HG02938 (cell line): ENCODE data around the gene ETAA1.

Experiments used
- ATAC-seq: cut with Tn5 transposase; IDR thresholded peaks from one replicate; pipeline ENCODE4 v1.9.1; 2021; ENCODE audit warnings: mild to moderate bottlenecking, moderate library complexity; ENCODE audit not compliant: unreplicated experiment

ETAA1 gene

GRCh38 chr2:67397143-67397986 is at the start of gene ETAA1:
ETAA1 (plus strand) TSS chr2:67397333; CDS start chr2:67397449, 116 bp downstream.
- ATAC-seq: peak; percentile 98

GRCh38 chr2:67366832-67367412 is 30.2 kb upstream of the ETAA1 start:
- no peak for ATAC-seq

- ATAC-seq: no peak
These were observed 22.7 kb upstream of the ETAA1 start for GRCh38 chr2:67374481-67374880.

GRCh38 chr2:67374949-67375348 is 22.2 kb upstream of the ETAA1 start:
- no peak for ATAC-seq

DNA sequence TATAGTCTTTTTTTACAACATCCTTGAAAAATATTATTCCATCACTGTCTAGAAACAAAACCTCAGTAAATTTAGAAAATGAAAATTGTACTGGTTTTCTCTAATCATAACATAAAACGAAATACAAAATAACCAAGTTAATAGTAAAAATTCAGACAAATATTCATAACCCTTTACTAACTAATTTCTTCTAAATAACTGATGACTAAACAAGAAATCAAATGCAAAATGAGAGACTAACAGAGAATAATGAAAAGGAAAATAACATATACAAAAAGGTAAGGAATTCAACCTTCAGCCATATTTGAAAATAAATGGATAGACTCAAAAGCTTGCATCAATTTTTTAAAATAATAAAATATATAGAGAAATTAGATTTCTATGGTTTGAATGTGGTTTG is 18.6 kb upstream of the ETAA1 start:
- no peak for ATAC-seq

- no peak for ATAC-seq
These were observed 18.1 kb upstream of the ETAA1 start for GRCh38 chr2:67379048-67379447.

DNA sequence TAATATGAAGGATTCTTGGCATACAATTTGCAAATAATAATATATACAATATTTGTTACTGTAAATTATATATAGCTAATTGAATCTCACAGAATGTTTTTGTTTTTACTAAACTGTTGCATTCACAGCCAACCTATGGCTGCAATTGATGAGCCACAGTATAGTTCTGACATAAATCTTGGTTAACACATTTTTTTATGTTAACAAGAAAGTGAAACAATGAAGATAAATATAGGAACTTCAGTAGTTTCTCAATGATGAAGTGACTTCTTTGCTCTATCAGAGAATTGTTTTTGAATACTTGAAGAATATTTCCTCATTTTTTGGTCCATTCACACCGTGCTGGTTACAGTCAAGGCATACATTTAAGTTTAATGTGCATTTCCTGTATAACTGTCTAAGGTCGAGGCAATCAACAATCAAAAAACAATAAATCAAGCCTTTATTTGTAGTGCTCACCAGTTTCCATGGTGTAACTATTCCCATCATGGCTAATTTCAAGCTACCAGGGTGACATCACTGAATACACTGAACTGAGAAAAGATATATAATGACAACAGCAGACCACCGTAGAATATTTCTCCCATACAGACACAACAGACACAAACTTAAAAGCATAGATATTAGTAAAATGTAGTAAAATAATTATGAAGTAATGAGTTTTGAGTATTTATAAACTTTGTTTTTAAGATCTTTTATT is 12.9 kb upstream of the ETAA1 start:
- ATAC-seq: no peak

DNA sequence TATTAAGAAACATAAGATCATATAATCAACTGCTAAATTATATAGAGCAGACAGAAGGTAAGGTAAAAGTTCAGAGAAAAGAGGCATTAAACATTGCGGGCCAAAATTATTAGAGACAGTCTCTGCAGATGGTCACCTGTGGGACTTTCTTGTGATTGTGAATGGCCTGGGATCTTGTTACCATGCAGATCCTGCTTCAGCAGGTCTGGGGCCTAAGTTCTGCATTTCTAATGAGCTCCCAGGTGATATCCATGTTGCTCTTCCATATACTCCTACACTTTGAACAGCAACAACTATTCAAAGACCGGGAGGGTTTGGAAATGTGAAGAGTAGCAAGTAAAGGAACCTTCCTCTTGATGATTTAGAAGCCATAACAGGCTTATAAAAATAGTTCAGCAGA is 8.5 kb upstream of the ETAA1 start:
- ATAC-seq: no peak

- no peak for ATAC-seq
These were observed 7.8 kb upstream of the ETAA1 start for GRCh38 chr2:67389286-67389685.

DNA sequence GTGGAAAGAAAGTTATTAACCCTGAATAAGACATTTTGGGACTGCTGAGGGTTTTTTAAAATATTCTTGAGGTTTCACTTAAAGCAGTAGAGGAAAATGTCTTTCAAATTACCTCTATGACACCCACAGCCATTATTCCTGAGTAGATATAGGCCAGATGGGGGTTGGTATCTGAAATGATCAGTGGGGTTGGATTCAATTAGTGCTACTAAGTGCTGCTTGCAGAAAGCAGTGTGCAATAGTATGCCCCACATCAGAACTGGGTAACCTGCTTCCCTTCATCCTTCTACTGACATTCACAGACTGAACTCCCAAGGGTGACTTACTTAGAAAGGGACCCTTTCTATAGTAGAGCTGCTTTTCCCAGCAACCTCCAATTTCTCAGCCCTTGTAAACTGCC is 7.3 kb upstream of the ETAA1 start:
- ATAC-seq: no peak

GRCh38 chr2:67393237-67393636 is 3.9 kb upstream of the ETAA1 start:
- no peak for ATAC-seq

- no peak for ATAC-seq
These were observed 2.4 kb upstream of the ETAA1 start for GRCh38 chr2:67394734-67395133.

GRCh38 chr2:67399144-67399543 is 2.0 kb downstream of the ETAA1 start:
- no peak for ATAC-seq

DNA sequence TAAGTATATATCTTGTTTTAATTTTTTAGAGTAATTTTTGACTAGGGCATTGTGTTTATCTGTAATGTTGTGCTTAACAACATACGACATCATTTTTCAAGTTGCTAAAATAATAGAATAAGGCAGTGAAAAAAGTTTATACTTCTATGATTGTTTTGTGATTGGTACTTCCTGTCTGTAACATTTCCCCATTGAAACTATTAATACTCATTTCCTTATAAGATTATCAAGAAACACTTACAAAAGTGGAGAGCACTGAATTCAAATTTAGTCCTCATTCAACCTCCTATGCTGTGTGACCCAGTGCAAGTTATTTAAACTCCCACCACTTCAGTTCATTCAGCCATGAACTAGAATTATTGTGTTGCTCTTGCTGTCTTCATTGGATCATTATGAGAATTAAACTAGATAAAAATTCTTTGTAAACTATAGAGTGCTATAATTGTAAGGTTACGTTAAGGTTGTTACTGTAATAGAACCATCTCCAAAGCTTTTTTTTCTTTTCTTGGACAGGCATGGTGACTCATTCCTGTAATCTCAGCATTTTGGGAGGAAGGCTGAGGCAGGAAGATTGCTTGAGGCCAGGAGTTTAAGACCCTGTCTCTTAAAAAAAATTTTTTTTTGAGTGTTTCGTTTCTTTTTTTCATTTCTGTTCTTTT is 2.8 kb downstream of the ETAA1 start:
- ATAC-seq: no peak

GRCh38 chr2:67400560-67401485 is 3.7 kb downstream of the ETAA1 start:
- no peak for ATAC-seq

GRCh38 chr2:67408346-67408745 is 11.2 kb downstream of the ETAA1 start:
- no peak for ATAC-seq

- ATAC-seq: no peak
These were observed 15.3 kb downstream of the ETAA1 start for GRCh38 chr2:67412424-67412823.

GRCh38 chr2:67414867-67415266 is 17.7 kb downstream of the ETAA1 start:
- ATAC-seq: no peak

DNA sequence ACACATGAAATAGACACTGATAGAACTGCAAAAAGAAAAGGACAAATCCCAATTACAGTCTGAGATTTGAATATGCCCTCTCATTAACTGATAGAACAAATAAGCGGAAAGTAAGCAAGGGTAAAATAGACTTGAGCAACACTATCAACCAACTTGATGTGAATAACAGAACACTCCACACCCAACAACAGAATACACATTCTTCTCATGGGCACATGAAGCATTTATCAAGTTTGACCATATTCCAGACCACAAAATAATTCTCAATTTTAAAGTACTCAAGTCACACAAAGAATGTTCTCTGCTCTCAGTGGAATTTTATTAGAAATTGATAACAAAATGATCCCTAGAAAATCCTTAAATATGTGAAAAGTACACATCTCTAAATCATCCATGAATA is 19.0 kb downstream of the ETAA1 start:
- ATAC-seq: no peak

GRCh38 chr2:67423489-67423888 is 26.4 kb downstream of the ETAA1 start:
- no peak for ATAC-seq
